ENCODE measurements around the gene PPFIA4. TPM values are rescaled to one million over a fixed set of nuclear protein-coding genes. Genes with fewer than 3 reads are reported as not detected.

The PPFIA4 gene
- total and polyA plus RNA-seq, 9 of the 15 experiments (the other 6 are each of a cell fraction or from before 2014, with no cell fraction given): 0.07 to 12.0 (median 0.70) TPM

DNA sequence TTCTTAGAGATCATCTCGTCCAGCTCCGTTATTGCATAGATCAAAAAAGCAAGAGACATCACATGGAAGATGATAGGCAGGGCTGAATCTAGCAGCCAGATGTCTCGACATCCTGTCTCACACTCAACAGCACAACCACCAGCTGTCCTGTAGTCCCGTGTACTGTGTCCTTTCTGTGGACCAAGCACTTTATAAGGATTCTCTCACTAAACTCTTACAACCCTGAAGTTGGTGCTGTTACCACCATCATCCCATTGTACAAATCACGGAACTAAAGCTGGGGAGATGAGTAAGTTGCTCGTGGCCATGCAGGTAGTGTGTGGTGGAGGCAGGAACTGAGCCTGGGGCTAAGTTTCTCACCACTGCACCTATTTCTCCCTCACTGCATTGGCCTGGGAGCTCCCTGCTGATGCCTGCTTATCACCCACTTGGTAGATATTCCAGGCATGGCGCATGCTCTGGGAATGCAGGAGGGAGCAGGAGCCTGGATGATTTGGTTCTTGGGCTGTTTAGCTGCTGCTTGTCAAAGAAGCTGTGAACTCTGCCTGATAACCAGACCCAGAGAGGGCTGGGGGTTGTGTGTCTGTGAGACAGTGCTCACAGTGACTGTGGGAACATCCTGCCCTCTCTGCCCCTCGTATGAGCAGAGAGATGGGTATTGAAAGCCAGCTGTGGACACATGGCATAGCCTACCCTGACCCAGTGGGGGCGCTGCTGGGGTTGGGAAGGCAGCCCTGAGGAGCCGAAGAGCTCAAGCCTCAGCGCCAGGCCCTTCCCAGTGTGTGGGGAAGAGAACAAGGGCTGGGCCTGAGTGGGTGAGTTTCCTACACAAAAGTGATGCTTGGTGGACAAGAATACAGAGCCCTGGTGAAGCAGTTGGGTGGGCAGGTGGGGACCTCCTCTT, 13.6 kb downstream of the PPFIA4 start (continued):
- TF ChIP-seq ZNF263 (CRISPR knock-in tag; IDR thresholded peaks at IDR 0.05; ENCODE audit: borderline replicate concordance): 0 out of 2 replicates have a peak, but pooled peaks have one; percentile 2
- TF ChIP-seq, protein P1, sequence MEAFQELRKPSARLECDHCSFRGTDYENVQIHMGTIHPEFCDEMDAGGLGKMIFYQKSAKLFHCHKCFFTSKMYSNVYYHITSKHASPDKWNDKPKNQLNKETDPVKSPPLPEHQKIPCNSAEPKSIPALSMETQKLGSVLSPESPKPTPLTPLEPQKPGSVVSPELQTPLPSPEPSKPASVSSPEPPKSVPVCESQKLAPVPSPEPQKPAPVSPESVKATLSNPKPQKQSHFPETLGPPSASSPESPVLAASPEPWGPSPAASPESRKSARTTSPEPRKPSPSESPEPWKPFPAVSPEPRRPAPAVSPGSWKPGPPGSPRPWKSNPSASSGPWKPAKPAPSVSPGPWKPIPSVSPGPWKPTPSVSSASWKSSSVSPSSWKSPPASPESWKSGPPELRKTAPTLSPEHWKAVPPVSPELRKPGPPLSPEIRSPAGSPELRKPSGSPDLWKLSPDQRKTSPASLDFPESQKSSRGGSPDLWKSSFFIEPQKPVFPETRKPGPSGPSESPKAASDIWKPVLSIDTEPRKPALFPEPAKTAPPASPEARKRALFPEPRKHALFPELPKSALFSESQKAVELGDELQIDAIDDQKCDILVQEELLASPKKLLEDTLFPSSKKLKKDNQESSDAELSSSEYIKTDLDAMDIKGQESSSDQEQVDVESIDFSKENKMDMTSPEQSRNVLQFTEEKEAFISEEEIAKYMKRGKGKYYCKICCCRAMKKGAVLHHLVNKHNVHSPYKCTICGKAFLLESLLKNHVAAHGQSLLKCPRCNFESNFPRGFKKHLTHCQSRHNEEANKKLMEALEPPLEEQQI (IDR thresholded peaks at IDR 0.05): no peak
- no peak for TF ChIP-seq FOXM1 (IDR thresholded peaks at IDR 0.05; ENCODE audit: low read depth)
- no peak for TF ChIP-seq FOXM1 (CRISPR knock-in tag; IDR thresholded peaks at IDR 0.05; ENCODE audit: low read depth)
- TF ChIP-seq ZNF408 (CRISPR knock-in tag; IDR thresholded peaks at IDR 0.05; ENCODE audit: low read depth): no peak
- TF ChIP-seq ZNF764 (CRISPR knock-in tag; IDR thresholded peaks at IDR 0.05; ENCODE audit: low read depth): no peak
- TF ChIP-seq PHF8 (IDR thresholded peaks at IDR 0.05; ENCODE audit: borderline replicate concordance, low read length): no peak
- TF ChIP-seq, protein P2, sequence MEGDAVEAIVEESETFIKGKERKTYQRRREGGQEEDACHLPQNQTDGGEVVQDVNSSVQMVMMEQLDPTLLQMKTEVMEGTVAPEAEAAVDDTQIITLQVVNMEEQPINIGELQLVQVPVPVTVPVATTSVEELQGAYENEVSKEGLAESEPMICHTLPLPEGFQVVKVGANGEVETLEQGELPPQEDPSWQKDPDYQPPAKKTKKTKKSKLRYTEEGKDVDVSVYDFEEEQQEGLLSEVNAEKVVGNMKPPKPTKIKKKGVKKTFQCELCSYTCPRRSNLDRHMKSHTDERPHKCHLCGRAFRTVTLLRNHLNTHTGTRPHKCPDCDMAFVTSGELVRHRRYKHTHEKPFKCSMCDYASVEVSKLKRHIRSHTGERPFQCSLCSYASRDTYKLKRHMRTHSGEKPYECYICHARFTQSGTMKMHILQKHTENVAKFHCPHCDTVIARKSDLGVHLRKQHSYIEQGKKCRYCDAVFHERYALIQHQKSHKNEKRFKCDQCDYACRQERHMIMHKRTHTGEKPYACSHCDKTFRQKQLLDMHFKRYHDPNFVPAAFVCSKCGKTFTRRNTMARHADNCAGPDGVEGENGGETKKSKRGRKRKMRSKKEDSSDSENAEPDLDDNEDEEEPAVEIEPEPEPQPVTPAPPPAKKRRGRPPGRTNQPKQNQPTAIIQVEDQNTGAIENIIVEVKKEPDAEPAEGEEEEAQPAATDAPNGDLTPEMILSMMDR (IDR thresholded peaks at IDR 0.05 in 2 of 3, conservative IDR thresholded peaks at IDR 0.05 in 1 of 3; ENCODE audit: insufficient read depth in 2 of 3, low read depth in 1 of 3, low read length in 3 of 3): peak; percentile 56 to 71 (median 64)
- TF ChIP-seq, protein P3, sequence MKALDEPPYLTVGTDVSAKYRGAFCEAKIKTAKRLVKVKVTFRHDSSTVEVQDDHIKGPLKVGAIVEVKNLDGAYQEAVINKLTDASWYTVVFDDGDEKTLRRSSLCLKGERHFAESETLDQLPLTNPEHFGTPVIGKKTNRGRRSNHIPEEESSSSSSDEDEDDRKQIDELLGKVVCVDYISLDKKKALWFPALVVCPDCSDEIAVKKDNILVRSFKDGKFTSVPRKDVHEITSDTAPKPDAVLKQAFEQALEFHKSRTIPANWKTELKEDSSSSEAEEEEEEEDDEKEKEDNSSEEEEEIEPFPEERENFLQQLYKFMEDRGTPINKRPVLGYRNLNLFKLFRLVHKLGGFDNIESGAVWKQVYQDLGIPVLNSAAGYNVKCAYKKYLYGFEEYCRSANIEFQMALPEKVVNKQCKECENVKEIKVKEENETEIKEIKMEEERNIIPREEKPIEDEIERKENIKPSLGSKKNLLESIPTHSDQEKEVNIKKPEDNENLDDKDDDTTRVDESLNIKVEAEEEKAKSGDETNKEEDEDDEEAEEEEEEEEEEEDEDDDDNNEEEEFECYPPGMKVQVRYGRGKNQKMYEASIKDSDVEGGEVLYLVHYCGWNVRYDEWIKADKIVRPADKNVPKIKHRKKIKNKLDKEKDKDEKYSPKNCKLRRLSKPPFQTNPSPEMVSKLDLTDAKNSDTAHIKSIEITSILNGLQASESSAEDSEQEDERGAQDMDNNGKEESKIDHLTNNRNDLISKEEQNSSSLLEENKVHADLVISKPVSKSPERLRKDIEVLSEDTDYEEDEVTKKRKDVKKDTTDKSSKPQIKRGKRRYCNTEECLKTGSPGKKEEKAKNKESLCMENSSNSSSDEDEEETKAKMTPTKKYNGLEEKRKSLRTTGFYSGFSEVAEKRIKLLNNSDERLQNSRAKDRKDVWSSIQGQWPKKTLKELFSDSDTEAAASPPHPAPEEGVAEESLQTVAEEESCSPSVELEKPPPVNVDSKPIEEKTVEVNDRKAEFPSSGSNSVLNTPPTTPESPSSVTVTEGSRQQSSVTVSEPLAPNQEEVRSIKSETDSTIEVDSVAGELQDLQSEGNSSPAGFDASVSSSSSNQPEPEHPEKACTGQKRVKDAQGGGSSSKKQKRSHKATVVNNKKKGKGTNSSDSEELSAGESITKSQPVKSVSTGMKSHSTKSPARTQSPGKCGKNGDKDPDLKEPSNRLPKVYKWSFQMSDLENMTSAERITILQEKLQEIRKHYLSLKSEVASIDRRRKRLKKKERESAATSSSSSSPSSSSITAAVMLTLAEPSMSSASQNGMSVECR (CRISPR knock-in tag; IDR thresholded peaks at IDR 0.05): 0 out of 2 replicates have a peak, but pooled peaks have one; percentile 35
- TF ChIP-seq, protein P4, sequence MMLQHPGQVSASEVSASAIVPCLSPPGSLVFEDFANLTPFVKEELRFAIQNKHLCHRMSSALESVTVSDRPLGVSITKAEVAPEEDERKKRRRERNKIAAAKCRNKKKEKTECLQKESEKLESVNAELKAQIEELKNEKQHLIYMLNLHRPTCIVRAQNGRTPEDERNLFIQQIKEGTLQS (IDR thresholded peaks at IDR 0.05): no peak
- TF ChIP-seq, protein P4 (CRISPR knock-in tag; conservative IDR thresholded peaks at IDR 0.05): no peak
